ENCODE data around the gene TBCB. TPM values are rescaled to one million over a fixed set of nuclear protein-coding genes. Genes with fewer than 3 reads are reported as not detected.

Gene TBCB
- total RNA-seq, 4 donors from 2014 or later = 89.8 to 132 (median 111) TPM

- TF ChIP-seq CTCF (IDR thresholded peaks at IDR 0.05; ENCODE audit: low read depth) = no peak
These were observed 21.6 kb upstream of the TBCB start for GRCh38 chr19:36093687-36094086.

- no peak for TF ChIP-seq CTCF (IDR thresholded peaks at IDR 0.05; ENCODE audit: low read depth)
These were observed 18.2 kb upstream of the TBCB start for GRCh38 chr19:36097036-36097435.

DNA sequence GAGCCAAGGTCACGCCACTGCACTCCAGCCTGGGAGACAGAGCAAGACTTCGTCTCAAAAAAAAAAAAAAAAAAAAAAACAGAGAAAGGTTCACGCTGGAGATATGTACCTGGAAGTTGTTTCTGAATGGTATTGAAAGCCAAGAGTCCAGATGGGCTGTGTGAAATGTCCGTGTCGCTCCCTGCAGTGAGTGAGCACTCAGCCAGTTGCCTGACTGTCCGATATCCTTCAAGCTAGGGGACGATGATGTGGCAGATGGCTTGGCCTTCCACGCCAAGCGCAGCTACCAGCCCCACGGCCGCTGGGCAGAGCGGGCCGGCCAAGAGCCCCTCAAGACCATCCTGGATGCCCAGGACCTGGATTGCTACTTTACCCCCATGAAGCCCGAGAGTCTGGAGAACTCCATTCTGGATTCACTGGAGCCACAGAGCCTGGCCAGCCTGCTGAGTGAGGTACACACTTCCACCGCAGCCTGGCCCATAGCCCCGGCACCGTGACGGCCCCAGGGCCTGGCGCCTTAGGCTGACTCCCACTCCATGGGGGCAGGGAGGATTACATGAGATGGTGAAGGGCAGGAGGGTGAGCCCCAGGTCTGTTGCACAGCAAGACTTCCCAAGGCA lies 16.0 kb upstream of the TBCB start:
- no peak for TF ChIP-seq CTCF (IDR thresholded peaks at IDR 0.05; ENCODE audit: low read depth)

GRCh38 chr19:36100476-36100875 lies 14.8 kb upstream of the TBCB start:
- no peak for TF ChIP-seq CTCF (IDR thresholded peaks at IDR 0.05; ENCODE audit: low read depth)

DNA sequence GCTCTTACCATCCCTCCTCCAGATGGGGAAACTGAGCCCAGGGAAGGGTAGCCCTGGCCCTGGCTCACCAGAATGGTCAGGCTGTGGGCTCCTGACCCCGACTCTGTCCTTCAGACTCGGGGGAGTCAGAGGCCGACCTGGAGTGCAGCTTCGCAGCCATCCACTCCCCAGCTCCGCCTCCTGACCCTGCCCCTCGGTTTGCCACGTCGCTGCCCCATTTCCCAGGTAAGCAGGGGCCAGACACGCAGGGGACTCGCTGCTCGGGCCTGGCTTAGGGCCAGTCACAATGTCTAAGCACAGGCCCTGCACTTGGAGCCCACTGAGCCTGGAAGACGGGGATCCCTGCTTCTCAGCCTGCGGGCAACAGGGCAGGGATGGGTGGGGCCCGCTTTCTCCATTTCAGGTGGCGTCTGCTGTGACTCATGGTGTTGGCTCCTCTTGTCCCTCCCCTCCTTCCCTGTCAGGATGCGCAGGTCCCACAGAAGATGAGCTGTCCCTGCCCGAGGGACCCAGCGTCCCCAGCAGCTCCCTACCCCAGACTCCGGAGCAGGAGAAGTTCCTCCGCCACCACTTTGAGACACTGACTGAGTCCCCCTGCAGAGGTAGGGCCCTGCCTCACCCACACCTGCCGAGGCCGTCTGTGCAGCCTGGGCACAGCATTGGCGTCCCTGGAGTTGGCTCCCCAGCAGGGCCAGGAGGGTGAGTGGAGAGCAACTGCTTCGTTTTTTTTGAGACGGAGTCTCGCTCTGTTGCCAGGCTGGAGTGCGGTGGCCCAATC lies 13.5 kb upstream of the TBCB start:
- no peak for TF ChIP-seq CTCF (IDR thresholded peaks at IDR 0.05; ENCODE audit: low read depth)

DNA sequence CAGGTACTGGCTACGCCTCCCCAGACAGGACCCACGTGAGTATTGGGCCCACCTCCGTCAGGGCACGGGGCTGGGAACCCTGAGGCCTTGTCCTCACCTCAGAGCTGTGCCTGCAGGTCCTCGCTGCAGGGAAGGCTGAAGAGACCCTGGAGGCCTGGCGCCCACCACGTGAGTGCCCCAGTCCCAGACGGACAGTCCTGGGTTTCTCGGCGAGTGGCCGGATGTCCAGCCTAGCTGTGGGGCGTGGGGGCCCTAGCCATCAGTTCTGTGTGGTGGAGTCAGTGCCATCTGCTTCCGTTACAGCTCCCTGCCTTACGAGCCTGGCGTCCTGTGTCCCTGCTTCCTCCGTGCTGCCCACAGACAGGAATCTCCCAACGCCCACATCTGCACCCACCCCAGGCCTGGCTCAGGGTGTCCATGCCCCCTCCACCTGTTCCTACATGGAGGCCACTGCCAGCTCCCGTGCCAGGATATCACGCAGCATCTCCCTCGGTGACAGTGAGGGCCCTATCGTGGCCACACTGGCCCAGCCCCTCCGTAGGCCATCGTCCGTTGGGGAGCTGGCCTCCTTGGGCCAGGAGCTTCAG lies 12.1 kb upstream of the TBCB start:
- TF ChIP-seq CTCF (IDR thresholded peaks at IDR 0.05; ENCODE audit: low read depth) = no peak

DNA sequence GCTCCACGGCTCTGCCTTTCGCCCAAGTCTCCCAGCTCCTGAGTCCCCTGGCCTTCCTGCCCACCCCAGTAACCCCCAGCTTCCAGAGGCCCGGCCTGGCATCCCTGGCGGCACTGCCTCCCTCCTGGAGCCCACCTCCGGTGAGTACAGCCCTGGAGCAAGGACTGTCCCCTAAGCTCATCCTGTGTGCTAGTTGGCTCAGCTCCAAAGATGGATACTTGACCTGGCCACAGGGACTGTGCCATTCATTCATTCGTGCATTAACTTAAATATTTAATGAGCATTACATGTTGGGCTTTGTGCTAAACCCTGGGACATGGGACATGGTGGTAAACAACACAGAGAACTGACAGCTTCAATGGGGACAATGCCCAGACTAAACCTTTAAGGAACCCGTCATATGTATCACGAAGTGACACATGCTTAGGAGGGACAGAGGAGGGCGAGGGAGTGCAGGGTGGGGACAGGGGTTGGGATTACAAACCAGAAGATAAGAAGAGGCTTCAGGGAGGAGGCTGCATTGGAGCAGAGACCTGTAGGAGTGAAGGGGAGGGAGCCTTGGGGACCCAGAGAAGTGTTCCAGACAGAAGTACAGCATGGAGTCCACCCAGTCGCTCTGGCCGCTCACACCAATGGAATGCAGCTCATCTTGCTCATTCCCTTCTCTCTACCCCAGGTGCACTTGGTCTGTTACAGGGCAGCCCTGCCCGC lies 11.3 kb upstream of the TBCB start:
- no peak for TF ChIP-seq CTCF (IDR thresholded peaks at IDR 0.05; ENCODE audit: low read depth)

All from subcutaneous adipose tissue (tissue), 4 donors.